ENCODE results near the gene C17orf50.

GRCh38 chr17:35716897-35717465 lies 43.7 kb upstream of the C17orf50 start:
- TF ChIP-seq, protein P1, sequence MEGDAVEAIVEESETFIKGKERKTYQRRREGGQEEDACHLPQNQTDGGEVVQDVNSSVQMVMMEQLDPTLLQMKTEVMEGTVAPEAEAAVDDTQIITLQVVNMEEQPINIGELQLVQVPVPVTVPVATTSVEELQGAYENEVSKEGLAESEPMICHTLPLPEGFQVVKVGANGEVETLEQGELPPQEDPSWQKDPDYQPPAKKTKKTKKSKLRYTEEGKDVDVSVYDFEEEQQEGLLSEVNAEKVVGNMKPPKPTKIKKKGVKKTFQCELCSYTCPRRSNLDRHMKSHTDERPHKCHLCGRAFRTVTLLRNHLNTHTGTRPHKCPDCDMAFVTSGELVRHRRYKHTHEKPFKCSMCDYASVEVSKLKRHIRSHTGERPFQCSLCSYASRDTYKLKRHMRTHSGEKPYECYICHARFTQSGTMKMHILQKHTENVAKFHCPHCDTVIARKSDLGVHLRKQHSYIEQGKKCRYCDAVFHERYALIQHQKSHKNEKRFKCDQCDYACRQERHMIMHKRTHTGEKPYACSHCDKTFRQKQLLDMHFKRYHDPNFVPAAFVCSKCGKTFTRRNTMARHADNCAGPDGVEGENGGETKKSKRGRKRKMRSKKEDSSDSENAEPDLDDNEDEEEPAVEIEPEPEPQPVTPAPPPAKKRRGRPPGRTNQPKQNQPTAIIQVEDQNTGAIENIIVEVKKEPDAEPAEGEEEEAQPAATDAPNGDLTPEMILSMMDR (IDR thresholded peaks at IDR 0.05), result no peak
- peak; percentile 90 for TF ChIP-seq EP300 (IDR thresholded peaks at IDR 0.05)
- peak in 1 of 3 donors; percentile 34 for TF ChIP-seq POLR2AphosphoS5 (IDR thresholded peaks at IDR 0.05)
- no peak for TF ChIP-seq POLR2A (IDR thresholded peaks at IDR 0.05)
